GM12878 (cell line): Measurements from ENCODE around the gene RNF103. TPM values are rescaled to one million over a fixed set of nuclear protein-coding genes. Genes with fewer than 3 reads are reported as not detected.

ENCODE experiments used
- BCL3 ChIP-seq: IDR thresholded peaks from 2 replicates; pipeline ENCODE4 v1.6.1; 2011; ENCODE audit warnings: borderline replicate concordance, low read depth, mild to moderate bottlenecking, moderate library complexity, low read length; ENCODE audit not compliant: insufficient read depth, poor library complexity, severe bottlenecking
- IRF3 ChIP-seq: fragments of 450-650 bp; IDR thresholded peaks from 2 replicates; pipeline ENCODE4 v1.6.1; 2014; ENCODE audit warnings: mild to moderate bottlenecking
- MYC ChIP-seq: IDR thresholded peaks from 2 replicates; pipeline ENCODE4 v1.6.1; 2011; ENCODE audit warnings: mild to moderate bottlenecking, low read length, moderate library complexity, inconsistent platforms; ENCODE audit not compliant: insufficient read depth, insufficient replicate concordance, insufficient read length, severe bottlenecking
- SMARCA5 ChIP-seq: fragments of 450-650 bp; IDR thresholded peaks from 2 replicates; pipeline ENCODE4 v1.6.1; 2017; ENCODE audit warnings: mild to moderate bottlenecking
- STAT3 ChIP-seq: IDR thresholded peaks from 2 replicates; pipeline ENCODE4 v1.6.1; 2011; ENCODE audit warnings: low read depth, low read length, improper control_type of control experiment
- ZNF592 ChIP-seq: fragments of 450-650 bp; IDR thresholded peaks from 2 replicates; pipeline ENCODE4 v1.6.1; 2017; ENCODE audit warnings: mild to moderate bottlenecking, moderate library complexity
- polyA plus RNA-seq, 11 experiments: library from polyadenylated mRNA; depleted of rRNA in 4 of 11; unstranded in 6 of 11; stranded (reverse) in 5 of 11; fragments of >200 nt; fragmentation: Nextera tagmentation in 4 of 11; fragmentation: Illumina TruSeq in 1 of 11; extraction: Ambion mirVana in 4 of 11; extraction: Trizol in 1 of 11; gene quantifications; 1 replicate in 1 of 11; 2 replicates in 10 of 11; pipeline versions ENCODE4 v1.2.1 to v1.2.3, GENCODE V29; 2011 to 2016; ENCODE audit warnings: inconsistent platforms in 2 of 11, missing spikeins in 2 of 11, low read depth in 1 of 11
- total RNA-seq, 4 experiments: library from RNA; depleted of rRNA in 3 of 4; stranded (reverse); fragments of >200 nt in 3 of 4; fragmentation: Illumina TruSeq in 1 of 4; extraction: Trizol in 1 of 4; gene quantifications; 2 replicates each; pipeline versions ENCODE4 v1.2.1 to v1.2.3, GENCODE V29; 2013 to 2021

RNF103 gene
- total and polyA plus RNA-seq, 10 of the 15 experiments (the other 5 are each of a cell fraction or from before 2014, with no cell fraction given): 2.4 to 11.0 (median 8.0) TPM

GRCh38 chr2:86563650-86564061 lies 60.0 kb downstream of the RNF103 start (continued):
- TF ChIP-seq ZNF592: peak; percentile 69
- TF ChIP-seq IRF3: no peak
- TF ChIP-seq SMARCA5: 0 out of 2 replicates have a peak, but pooled peaks have one; percentile 8
- TF ChIP-seq STAT3: no peak
- no peak for TF ChIP-seq BCL3
- no peak for TF ChIP-seq MYC
